Prostate gland (tissue), 2 donors: ENCODE results near the gene AP2A1. TPM values are rescaled to one million over a fixed set of nuclear protein-coding genes. Genes with fewer than 3 reads are reported as not detected.

Experiments used
- DNase-seq: peaks from one replicate; pipeline ENCODE4 v3.0.0-alpha.2; 2019; ENCODE audit warnings: low spot score
- H3K27ac ChIP-seq, 2 donors: fragments of 200-600 bp; sonication (generic); 2 replicates each; pipeline ENCODE4 v1.5.1; 2017 to 2019
- H3K27me3 ChIP-seq: fragments of 200-600 bp; sonication (generic); replicated peaks from 2 replicates; pipeline ENCODE4 v1.5.1; 2019; ENCODE audit not compliant: insufficient read depth
- H3K36me3 ChIP-seq, 2 donors: fragments of 200-600 bp; sonication (generic); 1 replicate in 1 of 2; 2 replicates in 1 of 2; pipeline versions ENCODE4 v1.5.1 to v1.8.1; 2017 to 2019
- H3K4me1 ChIP-seq: fragments of 200-600 bp; sonication (generic); replicated peaks from 2 replicates; pipeline ENCODE4 v1.5.1; 2019
- H3K4me3 ChIP-seq, 2 donors: fragments of 200-600 bp; sonication (generic); 2 replicates each; pipeline ENCODE4 v1.5.1; 2017 to 2019
- H3K9me3 ChIP-seq: fragments of 200-600 bp; sonication (generic); 2 replicates; pipeline ENCODE4 v1.5.1; 2017
- POLR2A ChIP-seq: fragments of 450-650 bp; IDR thresholded peaks from one replicate; pipeline ENCODE4 v1.6.1; 2016; ENCODE audit warnings: antibody characterized with exemption, mild to moderate bottlenecking
- POLR2AphosphoS5 ChIP-seq: sonication (generic); formaldehyde crosslinking; IDR thresholded peaks from one replicate; pipeline ENCODE4 v1.6.1; 2017; ENCODE audit warnings: antibody characterized with exemption
- WGBS: methylation state at CpG from one replicate; pipeline ENCODE4 v1.1.5; 2018; 5-methylcytosine and 5-hydroxymethylcytosine counted together
- intact Hi-C: fragments of 100-400 bp; cut with DNase I; formaldehyde crosslinking; loops from one replicate; pipeline ENCODE4 v1.14.2; 2022
- total RNA-seq, 2 donors: library from RNA; depleted of rRNA; stranded (reverse); fragments of >200 nt; gene quantifications; one replicate each; pipeline ENCODE4 v1.1.0, GENCODE V29; 2016
- TF ChIP-seq, protein P1 (sequence below), 4 experiments: fragments of 200-600 bp in 2 of 4; fragments of 450-650 bp in 2 of 4; sonication (generic) in 2 of 4; IDR thresholded peaks; 1 replicate in 3 of 4; 2 replicates in 1 of 4; pipeline ENCODE4 v1.5.1; 2016 to 2019; ENCODE audit warnings: antibody characterized with exemption in 4 of 4, mild to moderate bottlenecking in 2 of 4, moderate library complexity in 2 of 4

The AP2A1 gene
- total RNA-seq, 2 donors from 2014 or later = 62.7 to 252 TPM

DNA sequence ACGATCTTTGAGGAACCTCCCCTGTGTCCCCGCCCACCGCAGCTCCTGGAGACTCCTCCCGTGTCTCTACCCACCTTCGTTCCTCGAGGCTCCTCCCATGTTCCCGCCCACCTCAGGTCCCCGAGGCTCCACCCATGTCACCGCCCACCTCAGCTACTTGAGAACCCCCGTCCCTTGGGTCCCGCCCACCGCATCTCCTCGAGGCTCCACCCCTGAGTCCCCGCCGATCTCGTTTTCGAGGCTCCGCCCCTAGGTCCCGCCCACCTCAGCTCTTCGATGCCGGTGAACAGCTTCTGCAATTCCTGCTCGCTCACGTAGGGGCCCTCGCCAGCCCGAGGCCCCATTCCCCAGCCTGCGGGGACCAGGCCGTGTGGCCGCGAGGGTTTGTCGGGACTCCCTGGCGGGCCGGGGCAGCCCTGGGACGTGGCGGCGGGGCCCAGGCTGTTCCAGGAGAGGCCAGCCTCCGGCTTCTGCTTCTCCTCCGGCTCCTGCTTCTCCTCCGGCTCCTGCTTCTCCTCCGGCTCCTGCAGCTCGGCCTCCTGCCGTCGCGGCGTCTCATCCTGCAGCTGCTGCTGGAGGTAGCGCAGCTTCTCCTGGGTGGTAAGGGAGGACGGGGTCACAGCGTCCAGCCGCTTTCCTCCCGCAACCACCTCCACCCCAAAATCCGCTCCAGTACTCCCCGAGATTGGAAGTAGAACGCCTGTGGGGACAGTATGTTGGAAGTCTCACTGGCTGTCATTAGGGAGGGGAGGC, 20.4 kb upstream of the AP2A1 start:
- WGBS = 66% methylated on average over 52 of the region's 52 CpGs
- Histone ChIP-seq H3K27ac (no peak overlapping the region), H3K9me3 (no peaks in the 10 kb centered on the region), H3K4me1 (no peaks in the 10 kb centered on the region), H3K27me3 (no peaks in the 10 kb centered on the region), H3K4me3 (no peak overlapping the region), H3K36me3 (no peaks in the 10 kb centered on the region)
- DNase-seq = no peak
- intact Hi-C loops = no loop called here
- TF ChIP-seq POLR2A (no peak), POLR2AphosphoS5 (no peak)
- TF ChIP-seq, protein P1, sequence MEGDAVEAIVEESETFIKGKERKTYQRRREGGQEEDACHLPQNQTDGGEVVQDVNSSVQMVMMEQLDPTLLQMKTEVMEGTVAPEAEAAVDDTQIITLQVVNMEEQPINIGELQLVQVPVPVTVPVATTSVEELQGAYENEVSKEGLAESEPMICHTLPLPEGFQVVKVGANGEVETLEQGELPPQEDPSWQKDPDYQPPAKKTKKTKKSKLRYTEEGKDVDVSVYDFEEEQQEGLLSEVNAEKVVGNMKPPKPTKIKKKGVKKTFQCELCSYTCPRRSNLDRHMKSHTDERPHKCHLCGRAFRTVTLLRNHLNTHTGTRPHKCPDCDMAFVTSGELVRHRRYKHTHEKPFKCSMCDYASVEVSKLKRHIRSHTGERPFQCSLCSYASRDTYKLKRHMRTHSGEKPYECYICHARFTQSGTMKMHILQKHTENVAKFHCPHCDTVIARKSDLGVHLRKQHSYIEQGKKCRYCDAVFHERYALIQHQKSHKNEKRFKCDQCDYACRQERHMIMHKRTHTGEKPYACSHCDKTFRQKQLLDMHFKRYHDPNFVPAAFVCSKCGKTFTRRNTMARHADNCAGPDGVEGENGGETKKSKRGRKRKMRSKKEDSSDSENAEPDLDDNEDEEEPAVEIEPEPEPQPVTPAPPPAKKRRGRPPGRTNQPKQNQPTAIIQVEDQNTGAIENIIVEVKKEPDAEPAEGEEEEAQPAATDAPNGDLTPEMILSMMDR (IDR thresholded peaks at IDR 0.05) = no peak

DNA sequence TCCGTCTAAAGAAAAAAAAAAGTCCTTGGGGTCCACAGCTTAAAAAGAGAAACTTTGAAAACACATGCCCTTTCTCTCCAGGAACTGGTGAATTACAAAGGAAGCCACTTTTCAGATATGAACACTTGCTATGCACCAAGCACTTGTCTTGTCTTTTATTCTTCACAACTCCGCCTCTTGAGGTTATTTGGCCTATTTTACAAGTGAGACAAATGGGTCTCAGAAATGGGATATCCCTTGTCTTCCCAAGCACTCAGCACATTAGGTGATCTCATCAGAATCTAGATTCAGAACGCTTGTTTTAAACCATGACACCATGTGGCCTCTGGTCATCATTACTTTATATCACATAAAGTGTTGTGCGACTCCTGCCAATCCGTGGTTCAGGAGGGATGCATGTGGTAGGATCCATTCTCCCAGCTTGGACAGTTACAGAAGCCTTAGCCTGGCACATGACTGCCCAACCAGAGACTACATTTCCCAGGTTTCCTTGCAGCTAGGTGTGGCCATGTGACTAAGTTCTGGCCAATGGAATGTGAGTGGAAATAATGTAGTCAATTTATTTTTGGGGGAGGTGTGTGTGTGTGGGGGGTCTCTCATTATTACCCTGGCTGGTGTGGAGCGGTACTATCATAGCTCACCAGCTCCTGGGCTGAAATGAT, 17.6 kb upstream of the AP2A1 start:
- no peak for TF ChIP-seq POLR2A
- TF ChIP-seq, protein P1 (IDR thresholded peaks at IDR 0.05) = no peak
- no peak for TF ChIP-seq POLR2AphosphoS5
- 84% methylated on average over 6 of the region's 6 CpGs for WGBS
- DNase-seq = no peak
- no peaks in the 10 kb centered on the region for H3K27me3 ChIP-seq
- no peaks in the 10 kb centered on the region for H3K4me1 ChIP-seq
- intact Hi-C loops = no loop called here
- no peaks in the 10 kb centered on the region for H3K9me3 ChIP-seq
- no peak overlapping the region for H3K4me3 ChIP-seq
- H3K36me3 ChIP-seq = no peaks in the 10 kb centered on the region
- no peak overlapping the region for H3K27ac ChIP-seq

DNA sequence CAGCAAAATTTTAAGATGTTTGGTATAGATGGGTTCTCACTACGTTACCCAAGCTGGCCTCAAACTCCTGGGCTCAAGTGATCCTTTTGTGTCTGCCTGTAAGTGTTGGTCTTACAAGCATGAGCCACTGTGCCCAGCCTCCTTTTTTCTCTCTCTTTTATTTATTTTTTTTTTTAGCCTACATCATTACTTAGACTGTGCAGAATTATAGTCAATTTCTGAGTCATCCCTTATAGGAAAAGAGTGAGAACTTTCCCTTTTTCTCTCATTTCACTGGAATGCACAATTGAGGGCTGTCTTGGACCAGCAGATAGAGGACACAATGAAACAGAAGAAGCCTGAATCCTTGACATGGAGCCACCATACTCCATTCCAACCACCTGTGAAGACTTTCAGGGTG, 17.0 kb upstream of the AP2A1 start:
- no peak overlapping the region for H3K4me3 ChIP-seq
- H3K4me1 ChIP-seq = no peaks in the 10 kb centered on the region
- no peaks in the 10 kb centered on the region for H3K36me3 ChIP-seq
- H3K9me3 ChIP-seq = no peaks in the 10 kb centered on the region
- 58% methylated on average over 1 of the region's 1 CpG for WGBS
- no peaks in the 10 kb centered on the region for H3K27me3 ChIP-seq
- intact Hi-C loops = no loop called here
- DNase-seq = no peak
- TF ChIP-seq, protein P1 (IDR thresholded peaks at IDR 0.05) = no peak
- no peak for TF ChIP-seq POLR2A
- no peak for TF ChIP-seq POLR2AphosphoS5
- no peak overlapping the region for H3K27ac ChIP-seq

DNA sequence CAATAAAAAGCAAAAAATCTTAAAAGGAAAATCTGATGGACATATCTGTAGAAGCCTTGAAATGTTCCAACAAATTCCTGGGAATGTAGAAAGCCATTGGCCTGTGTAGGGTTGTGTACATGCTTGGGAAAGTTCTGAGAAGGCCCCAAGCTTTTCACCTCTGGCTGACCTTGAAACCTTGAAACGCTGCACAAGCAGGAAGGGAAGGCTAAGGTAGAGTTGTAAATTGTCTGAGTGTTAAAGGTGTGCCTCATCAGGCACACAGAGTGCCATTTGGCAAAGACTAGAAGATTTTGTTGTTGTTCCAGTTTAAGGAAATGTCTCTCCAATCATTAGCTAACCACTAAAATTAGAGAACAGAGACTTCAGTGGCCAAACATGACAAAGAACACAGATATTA, 14.1 kb upstream of the AP2A1 start:
- intact Hi-C loops = no loop called here
- DNase-seq = no peak
- Histone ChIP-seq H3K4me3 (no peak overlapping the region), H3K9me3 (no peaks in the 10 kb centered on the region), H3K36me3 (no peaks in the 10 kb centered on the region), H3K4me1 (no peaks in the 10 kb centered on the region), H3K27me3 (no peaks in the 10 kb centered on the region), H3K27ac (no peak overlapping the region)
- no peak for TF ChIP-seq POLR2A
- no peak for TF ChIP-seq POLR2AphosphoS5
- 50% methylated on average over 1 of the region's 1 CpG for WGBS

DNA sequence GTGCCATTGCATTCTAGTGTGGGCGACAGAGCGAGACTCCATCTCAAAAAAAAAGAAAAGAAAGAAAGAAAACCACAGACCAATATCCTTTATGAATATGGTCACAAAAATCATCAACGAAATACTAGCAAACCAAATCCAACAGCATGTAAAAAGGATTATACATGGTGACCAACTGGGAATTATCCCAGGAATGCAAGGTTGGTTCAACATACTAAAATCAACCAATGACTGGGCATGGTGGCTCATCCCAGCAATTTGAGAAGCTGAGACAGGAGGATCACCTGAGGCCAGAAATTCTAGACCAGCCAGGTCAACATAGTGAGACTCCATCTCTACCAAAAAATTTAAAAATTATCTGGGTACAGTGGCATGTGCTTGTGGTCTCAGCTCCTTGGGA, 10.8 kb upstream of the AP2A1 start:
- no peaks in the 10 kb centered on the region for H3K27me3 ChIP-seq
- WGBS = 100% methylated on average over 3 of the region's 3 CpGs
- no peak for TF ChIP-seq POLR2A
- no peak for TF ChIP-seq POLR2AphosphoS5
- TF ChIP-seq, protein P1 (IDR thresholded peaks at IDR 0.05) = no peak
- no peaks in the 10 kb centered on the region for H3K4me1 ChIP-seq
- DNase-seq = no peak
- no peak overlapping the region for H3K4me3 ChIP-seq
- H3K27ac ChIP-seq = no peak overlapping the region
- no peaks in the 10 kb centered on the region for H3K9me3 ChIP-seq
- H3K36me3 ChIP-seq = no peaks in the 10 kb centered on the region
- intact Hi-C loops = no loop called here
